Raji (cell line): ENCODE measurements around the gene MOB1A.

Experiments used
- POLR2A ChIP-seq: IDR thresholded peaks from 2 replicates; pipeline ENCODE4 v1.6.1; 2011; ENCODE audit warnings: low read depth, low read length, control low read depth; ENCODE audit not compliant: insufficient read depth

Gene MOB1A

DNA sequence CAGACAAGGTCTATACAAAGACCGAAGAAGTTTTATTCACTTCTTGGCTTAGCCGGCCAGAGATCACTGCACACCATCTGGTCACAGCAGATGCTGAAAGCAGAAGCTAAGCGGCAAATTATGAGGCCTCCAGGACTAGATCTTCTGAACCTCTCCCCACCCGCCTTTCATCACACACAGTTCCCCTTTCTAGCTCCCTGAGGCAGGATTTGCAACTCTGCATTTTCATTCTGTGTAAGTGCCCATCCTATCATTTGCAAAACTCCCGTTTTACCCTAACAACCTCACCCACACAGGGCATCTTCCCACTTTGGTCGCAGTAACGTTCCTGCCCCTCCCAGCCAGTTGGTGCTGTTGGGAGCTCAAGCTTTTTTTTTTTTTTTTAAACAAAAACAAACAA lies 3.1 kb upstream of the MOB1A start:
- TF ChIP-seq POLR2A, result peak; percentile 55; the same call in 1 of the 2 replicates

- TF ChIP-seq POLR2A, result no peak
Observed at GRCh38 chr2:74179063-74179865, 585 bp upstream of the MOB1A start.

DNA sequence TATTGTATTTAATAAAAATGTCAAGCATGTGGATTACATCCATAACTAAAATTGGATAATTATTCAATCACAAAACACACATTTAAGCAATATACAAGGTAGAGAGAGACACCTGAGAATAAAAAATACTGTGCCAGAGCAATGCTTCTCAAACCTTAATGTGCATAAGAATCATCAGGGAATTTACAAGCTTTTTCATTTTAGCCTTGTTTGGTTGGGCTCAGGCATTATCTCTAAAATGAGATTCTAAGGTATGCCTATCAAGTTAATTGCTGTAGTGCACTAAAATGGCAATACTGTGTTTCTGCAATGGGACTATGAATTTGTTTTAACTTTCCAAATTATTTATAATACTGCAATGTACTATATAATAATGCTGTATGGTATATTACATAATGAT lies 983 bp downstream of the MOB1A start:
- TF ChIP-seq POLR2A, result no peak

GRCh38 chr2:74174909-74175308 lies 3.8 kb downstream of the MOB1A start:
- no peak for TF ChIP-seq POLR2A

GRCh38 chr2:74168739-74169138 lies 9.9 kb downstream of the MOB1A start:
- no peak for TF ChIP-seq POLR2A

DNA sequence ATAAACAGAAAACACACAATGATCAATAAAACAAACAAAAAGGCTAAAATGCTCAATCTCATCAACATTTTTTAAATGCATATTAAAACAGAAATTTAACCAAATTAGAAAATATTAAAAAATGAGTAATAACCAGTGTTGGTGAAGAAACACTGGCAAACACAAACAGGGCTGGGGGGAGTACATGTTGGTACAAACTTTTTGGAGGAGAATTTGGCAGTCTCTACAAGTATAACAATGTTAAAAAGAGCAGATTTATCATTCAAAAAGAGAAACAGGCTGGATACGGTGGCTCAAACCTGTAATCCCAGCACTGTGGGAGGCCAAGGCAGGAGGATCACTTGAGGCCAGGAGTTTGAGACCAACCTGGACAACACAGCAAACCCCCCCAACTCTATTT lies 13.9 kb downstream of the MOB1A start:
- TF ChIP-seq POLR2A, result no peak

DNA sequence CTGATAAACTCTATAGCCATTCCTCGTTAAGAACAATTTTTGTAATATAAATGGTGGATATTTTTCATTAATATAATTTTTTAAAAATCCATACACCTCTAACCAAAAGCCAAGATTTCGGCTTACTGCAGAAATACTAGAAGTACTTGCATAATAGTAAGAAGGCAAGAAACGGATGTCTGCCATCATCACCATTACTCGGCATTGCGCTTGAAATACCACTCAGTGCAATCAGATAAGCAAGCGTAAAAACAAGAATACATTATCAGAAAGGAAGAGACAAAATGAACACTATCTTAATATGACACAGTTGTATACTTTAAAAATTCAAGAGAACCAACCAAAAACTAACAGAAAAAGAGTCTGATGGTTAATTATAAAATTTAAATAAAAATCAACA lies 15.7 kb downstream of the MOB1A start:
- no peak for TF ChIP-seq POLR2A

DNA sequence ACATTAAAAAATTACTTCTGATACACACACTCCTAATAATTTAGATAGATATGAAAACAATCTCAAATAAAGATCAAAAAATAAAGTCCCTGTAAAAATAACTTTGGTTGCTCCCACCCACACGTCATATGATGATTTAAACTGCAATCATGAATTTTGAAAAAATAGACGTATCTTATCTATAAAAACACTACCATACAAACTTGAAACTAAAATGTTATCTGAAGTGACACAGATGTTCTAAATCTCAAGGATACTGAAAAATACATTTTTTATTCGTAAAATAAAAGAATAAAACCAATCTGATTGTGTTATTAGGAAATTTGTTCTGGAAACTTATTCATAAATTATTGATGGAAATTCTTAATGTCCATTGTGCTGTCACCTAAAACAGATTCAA lies 22.8 kb downstream of the MOB1A start:
- no peak for TF ChIP-seq POLR2A

DNA sequence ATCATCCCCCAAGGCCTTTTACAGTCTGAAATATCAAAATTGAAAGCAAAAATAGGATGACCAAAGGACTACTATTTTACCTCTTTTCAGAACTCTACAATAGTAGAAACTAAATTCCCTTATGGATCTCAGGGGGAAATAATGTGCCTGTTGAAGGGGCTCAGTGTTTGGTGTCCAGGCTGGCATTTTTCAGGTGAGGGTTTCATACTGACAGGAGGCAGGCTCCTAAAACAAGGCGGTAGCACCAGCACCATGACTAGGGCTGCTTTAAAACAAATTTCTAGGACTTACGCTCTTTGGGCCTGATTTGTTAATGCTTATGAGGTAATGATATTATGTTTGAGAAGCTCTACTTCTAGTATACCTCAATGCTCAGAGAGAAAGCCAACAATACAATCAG lies 25.7 kb downstream of the MOB1A start:
- no peak for TF ChIP-seq POLR2A

- no peak for TF ChIP-seq POLR2A
Observed at GRCh38 chr2:74149570-74150319, 28.9 kb downstream of the MOB1A start.

GRCh38 chr2:74149247-74149525 lies 29.5 kb downstream of the MOB1A start:
- TF ChIP-seq POLR2A, result no peak

DNA sequence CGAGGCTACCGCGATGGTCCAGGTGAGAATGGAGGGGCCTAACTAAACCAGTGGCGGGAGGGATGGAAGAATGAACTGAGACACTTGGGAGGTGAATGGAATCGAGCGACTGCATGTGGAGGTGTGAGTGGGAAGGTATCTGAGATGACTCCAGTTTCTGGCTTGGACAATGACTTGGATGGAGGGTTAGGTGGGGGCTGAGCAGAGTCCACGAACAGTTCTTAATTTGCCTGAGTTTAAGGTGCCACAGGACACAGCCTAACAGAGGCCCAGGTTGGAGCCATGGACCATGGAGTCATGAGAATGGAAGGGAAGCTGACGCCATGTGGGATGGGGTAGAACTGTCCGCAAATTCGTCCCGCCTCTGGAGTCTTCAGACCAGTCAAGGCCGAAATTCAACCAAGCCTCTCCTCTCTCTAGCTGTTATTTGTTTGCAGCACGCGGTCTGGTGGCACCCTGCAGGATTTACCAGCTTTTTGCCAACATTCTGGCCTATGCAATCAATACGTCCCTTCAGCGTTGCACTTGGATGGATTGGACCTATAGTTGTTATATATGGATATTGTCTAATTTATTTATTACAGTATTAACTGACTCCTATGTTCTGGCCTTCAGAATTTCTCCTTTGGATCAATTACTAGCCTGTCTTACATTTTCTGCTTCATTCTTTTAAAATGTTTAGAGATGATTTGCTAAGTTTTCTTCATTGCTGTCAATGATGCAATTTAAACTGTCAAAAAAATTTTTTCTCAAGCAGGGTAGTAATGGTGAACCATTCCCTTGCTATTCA lies 30.0 kb downstream of the MOB1A start:
- TF ChIP-seq POLR2A, result no peak

DNA sequence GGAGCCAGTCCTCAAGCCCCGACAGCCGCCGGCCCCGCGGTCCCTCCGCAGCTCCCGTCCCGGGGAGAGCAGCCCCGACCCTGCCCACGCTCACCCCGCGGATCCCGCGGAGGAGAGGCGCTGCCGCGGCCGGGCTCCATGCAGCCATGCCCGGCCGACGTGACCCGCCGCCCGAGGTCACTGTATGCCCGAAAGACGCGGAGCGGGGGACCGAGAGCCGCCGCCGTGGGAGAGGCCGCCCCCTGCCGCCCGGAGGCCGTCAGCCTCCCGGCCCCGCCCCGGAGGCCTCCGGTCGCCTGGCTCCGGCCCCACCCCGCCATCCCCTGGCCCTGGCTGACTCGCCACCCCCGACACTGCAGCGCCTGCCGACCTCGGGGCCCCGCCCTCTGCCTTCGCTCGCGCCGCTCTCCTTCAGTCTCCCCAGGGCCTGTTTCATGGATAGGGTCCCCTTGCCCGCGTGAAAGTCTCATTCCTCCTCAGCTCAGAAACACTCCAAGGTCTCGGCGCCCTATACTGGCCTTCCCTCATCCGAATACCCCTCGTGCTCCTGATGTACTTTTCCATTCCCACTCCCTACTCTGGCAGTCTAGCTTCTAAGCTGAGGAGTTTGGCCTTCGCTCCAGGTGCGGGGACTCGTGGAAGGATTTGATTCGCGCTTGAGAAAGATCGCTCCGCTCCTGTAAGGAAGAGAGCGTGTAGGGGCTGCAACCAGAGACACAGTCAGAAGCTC lies 30.8 kb downstream of the MOB1A start, which contains the start of gene BOLA3:
BOLA3 (minus strand) TSS at position 186 of the 730 bp plus-strand sequence; CDS start at position 148, 38 bp downstream.
- TF ChIP-seq POLR2A, result peak; percentile 91

- no peak for TF ChIP-seq POLR2A
Observed at GRCh38 chr2:74146929-74147726, 31.6 kb downstream of the MOB1A start.

DNA sequence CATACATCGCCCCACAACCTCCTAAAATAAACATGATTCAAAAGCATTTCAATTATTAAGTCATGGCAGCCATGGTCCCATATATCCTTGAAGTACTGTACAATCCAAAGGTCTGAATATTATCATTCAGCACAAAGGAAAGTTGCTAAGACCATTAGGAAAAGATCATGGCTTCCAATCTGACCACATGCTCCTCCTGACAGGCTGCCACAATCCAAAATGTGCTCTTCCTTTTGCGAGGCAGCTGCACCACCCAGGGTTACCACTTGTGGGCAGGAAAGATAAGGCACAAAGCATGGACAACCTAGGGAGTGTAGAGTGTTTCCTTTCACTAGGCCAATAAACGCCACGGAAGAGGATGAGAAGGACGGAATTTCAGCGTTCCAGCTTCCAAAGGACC lies 36.3 kb downstream of the MOB1A start:
- no peak for TF ChIP-seq POLR2A
